HepG2 (cell line): ENCODE data around the gene ZKSCAN2. TPM values are rescaled to one million over a fixed set of nuclear protein-coding genes. Genes with fewer than 3 reads are reported as not detected.

Experiments
- BORCS8-MEF2B ChIP-seq: sonication (generic); formaldehyde crosslinking; IDR thresholded peaks from 2 replicates; pipeline ENCODE4 v1.8.0; 2022; ENCODE audit warnings: mild to moderate bottlenecking, missing genetic modification reagents
- FOSL1 ChIP-seq: sonication (generic); formaldehyde crosslinking; IDR thresholded peaks from 2 replicates; pipeline ENCODE4 v1.9.0; 2021; ENCODE audit warnings: missing genetic modification reagents, borderline replicate concordance
- FUBP1 ChIP-seq: sonication (generic); formaldehyde crosslinking; IDR thresholded peaks from 2 replicates; pipeline ENCODE4 v1.5.1; 2020; ENCODE audit warnings: missing genetic modification reagents, mild to moderate bottlenecking, borderline replicate concordance
- ISL2 ChIP-seq: sonication (generic); formaldehyde crosslinking; IDR thresholded peaks from 2 replicates; pipeline ENCODE4 v1.5.0; 2020; ENCODE audit warnings: missing genetic modification reagents
- KDM5A ChIP-seq: fragments of 200-600 bp; sonication (generic); IDR thresholded peaks from 2 replicates; pipeline ENCODE4 v1.7.0; 2018; ENCODE audit warnings: antibody characterized with exemption, mild to moderate bottlenecking, low read length, borderline replicate concordance
- MTF2 ChIP-seq: sonication (generic); formaldehyde crosslinking; IDR thresholded peaks from 2 replicates; pipeline ENCODE4 v1.5.0; 2020; ENCODE audit warnings: missing genetic modification reagents, borderline replicate concordance
- REXO4 ChIP-seq: sonication (generic); formaldehyde crosslinking; IDR thresholded peaks from 2 replicates; pipeline ENCODE4 v1.8.0; 2022; ENCODE audit warnings: missing genetic modification reagents, mild to moderate bottlenecking, borderline replicate concordance
- SIX1 ChIP-seq: sonication (generic); formaldehyde crosslinking; IDR thresholded peaks from 2 replicates; pipeline ENCODE4 v1.4.0; 2020; ENCODE audit warnings: missing genetic modification reagents, borderline replicate concordance
- SKIL ChIP-seq: sonication (generic); formaldehyde crosslinking; IDR thresholded peaks from 2 replicates; pipeline ENCODE4 v1.8.0; 2022; ENCODE audit warnings: missing genetic modification reagents, mild to moderate bottlenecking, moderate library complexity, borderline replicate concordance
- SYNCRIP ChIP-seq: fragments of 200-400 bp; formaldehyde crosslinking; IDR thresholded peaks from 2 replicates; pipeline ENCODE4 v1.6.1; 2018; ENCODE audit warnings: mild to moderate bottlenecking, low read depth, low read length; ENCODE audit not compliant: insufficient read depth
- TBP ChIP-seq: sonication (generic); formaldehyde crosslinking; IDR thresholded peaks from 2 replicates; pipeline ENCODE4 v1.5.0; 2020; ENCODE audit warnings: missing genetic modification reagents
- TFDP1 ChIP-seq: IDR thresholded peaks from 2 replicates; pipeline ENCODE4 v1.6.1; 2016; ENCODE audit warnings: missing compliant biosample characterization, missing genetic modification reagents, borderline replicate concordance
- TSC22D2 ChIP-seq: sonication (generic); formaldehyde crosslinking; IDR thresholded peaks from 2 replicates; pipeline ENCODE4 v1.5.1; 2020; ENCODE audit warnings: missing genetic modification reagents, mild to moderate bottlenecking, borderline replicate concordance
- ZNF550 ChIP-seq: sonication (generic); formaldehyde crosslinking; IDR thresholded peaks from 2 replicates; pipeline ENCODE4 v1.4.0; 2020; ENCODE audit warnings: mild to moderate bottlenecking, missing genetic modification reagents, borderline replicate concordance
- ZNF616 ChIP-seq: sonication (generic); formaldehyde crosslinking; IDR thresholded peaks from 2 replicates; pipeline ENCODE4 v1.5.0; 2020; ENCODE audit warnings: low read depth, mild to moderate bottlenecking, missing genetic modification reagents
- ZNF678 ChIP-seq: sonication (generic); formaldehyde crosslinking; IDR thresholded peaks from 2 replicates; pipeline ENCODE4 v1.4.0; 2020; ENCODE audit warnings: mild to moderate bottlenecking, missing genetic modification reagents
- ZNF687 ChIP-seq: sonication (generic); formaldehyde crosslinking; IDR thresholded peaks from 2 replicates; pipeline ENCODE4 v1.5.1; 2020; ENCODE audit warnings: mild to moderate bottlenecking, missing genetic modification reagents, moderate library complexity
- ZSCAN20 ChIP-seq: sonication (generic); formaldehyde crosslinking; IDR thresholded peaks from 2 replicates; pipeline ENCODE4 v1.4.0; 2020; ENCODE audit warnings: missing genetic modification reagents, mild to moderate bottlenecking, borderline replicate concordance
- polyA plus RNA-seq, 8 experiments: library from polyadenylated mRNA; depleted of rRNA in 3 of 8; stranded (reverse) in 7 of 8; unstranded in 1 of 8; fragments of >200 nt; fragmentation: Illumina TruSeq in 4 of 8; extraction: Trizol in 4 of 8; gene quantifications; 2 replicates each; pipeline versions ENCODE4 v1.2.1 to v1.2.3, GENCODE V29; 2011 to 2016; ENCODE audit warnings: low read depth in 4 of 8, missing spikeins in 1 of 8, mixed read lengths in 1 of 8; ENCODE audit not compliant: insufficient read depth in 1 of 8
- total RNA-seq, 5 experiments: library from RNA; depleted of rRNA; stranded (reverse); fragments of >200 nt; fragmentation: Illumina TruSeq; extraction: Trizol; gene quantifications; 2 replicates each; pipeline ENCODE4 v1.2.3, GENCODE V29; 2016; ENCODE audit warnings: low read depth in 1 of 5

ZKSCAN2 gene
- total and polyA plus RNA-seq, 2 of the 13 experiments (the other 11 are each of a cell fraction or from before 2014, with no cell fraction given), result 4.2 to 11.1 TPM

- TF ChIP-seq FUBP1 (CRISPR knock-in tag) (no peak; the same call in 1 of the 2 replicates), ISL2 (CRISPR knock-in tag) (no peak; the same call in 1 of the 2 replicates), ZNF550 (CRISPR knock-in tag) (peak; percentile 19; the same call in 1 of the 2 replicates), BORCS8-MEF2B (CRISPR knock-in tag) (peak; percentile 89), SKIL (CRISPR knock-in tag) (peak; percentile 75), REXO4 (CRISPR knock-in tag) (0 out of 2 replicates have a peak, but pooled peaks have one; percentile 40), ZNF616 (0 out of 2 replicates have a peak, but pooled peaks have one; percentile 41), ZNF687 (CRISPR knock-in tag) (peak; percentile 97), SIX1 (peak; percentile 64), MTF2 (CRISPR knock-in tag) (peak; percentile 50; the same call in 1 of the 2 replicates), TFDP1 (peak; percentile 88), KDM5A (peak; percentile 67), SYNCRIP (no peak), ZSCAN20 (CRISPR knock-in tag) (peak; percentile 86; the same call in 1 of the 2 replicates), ZNF678 (CRISPR knock-in tag) (peak; percentile 89; the same call in 1 of the 2 replicates), TSC22D2 (no peak), FOSL1 (peak; percentile 65), TBP (CRISPR knock-in tag) (peak; percentile 86; the same call in 1 of the 2 replicates)
These were observed 563 bp upstream of the ZKSCAN2 start (continued) for GRCh38 chr16:25257956-25258860.
